K562 (cell line): Measurements from ENCODE around the gene PUS3. TPM values are rescaled to one million over a fixed set of nuclear protein-coding genes. Genes with fewer than 3 reads are reported as not detected.
A peak's percentile ranks its signal among the peaks of the same experiment; 100 is the strongest.

Experiments
- DACH1 ChIP-seq: fragments of 450-650 bp; IDR thresholded peaks from 2 replicates; pipeline ENCODE4 v1.6.1; 2018; ENCODE audit not compliant: partially characterized antibody
- HDAC6 ChIP-seq: IDR thresholded peaks from 2 replicates; pipeline ENCODE4 v1.6.1; 2012; ENCODE audit warnings: low read depth, mild to moderate bottlenecking, control low read depth, inconsistent platforms, low read length, moderate library complexity
- MCM3 ChIP-seq: fragments of 450-650 bp; IDR thresholded peaks from 2 replicates; pipeline ENCODE4 v1.6.1; 2016
- MECOM ChIP-seq: fragments of 250-450 bp; sonication (Bioruptor Pico); IDR thresholded peaks from 2 replicates; pipeline ENCODE4 v1.8.0; 2022; ENCODE audit warnings: inconsistent platforms
- MYC ChIP-seq, 2 experiments: fragments of 250-450 bp in 1 of 2; sonication (Bioruptor Pico) in 1 of 2; IDR thresholded peaks; 2 replicates each; pipeline versions ENCODE4 v1.5.1 to v1.6.1; 2012 to 2021; ENCODE audit warnings: low read depth in 2 of 2, borderline replicate concordance in 1 of 2, improper control_type of control experiment in 1 of 2, low read length in 1 of 2, mild to moderate bottlenecking in 1 of 2, moderate library complexity in 1 of 2
- NEUROD1 ChIP-seq: fragments of 150-350 bp; IDR thresholded peaks from 2 replicates; pipeline ENCODE4 v1.6.1; 2014; ENCODE audit warnings: borderline replicate concordance, low read length, low read depth; ENCODE audit not compliant: partially characterized antibody
- NRF1 ChIP-seq, 2 experiments: fragments of 450-650 bp; IDR thresholded peaks in 1 of 2; conservative IDR thresholded peaks in 1 of 2; 2 replicates each; pipeline ENCODE4 v1.6.1; 2014; ENCODE audit warnings: mild to moderate bottlenecking in 2 of 2
- RAD21 ChIP-seq, 2 experiments: fragments of 250-450 bp in 1 of 2; fragments of 450-650 bp in 1 of 2; sonication (Bioruptor Pico) in 1 of 2; formaldehyde crosslinking in 1 of 2; IDR thresholded peaks in 1 of 2; conservative IDR thresholded peaks in 1 of 2; 2 replicates each; pipeline versions ENCODE4 v1.4.0 to v1.8.0; 2020 to 2022; ENCODE audit warnings: mild to moderate bottlenecking in 2 of 2, moderate library complexity in 1 of 2
- REST ChIP-seq, 2 experiments: fragments of 450-650 bp; formaldehyde crosslinking in 1 of 2; IDR thresholded peaks; 2 replicates each; pipeline versions ENCODE4 v1.4.0 to v1.6.1; 2014 to 2020; ENCODE audit warnings: mild to moderate bottlenecking in 2 of 2, borderline replicate concordance in 1 of 2, low read depth in 1 of 2
- SNIP1 ChIP-seq: fragments of 450-650 bp; IDR thresholded peaks from 2 replicates; pipeline ENCODE4 v1.7.1; 2017; ENCODE audit warnings: low read depth, mild to moderate bottlenecking
- SREBF2 ChIP-seq: sonication (generic); formaldehyde crosslinking; IDR thresholded peaks from 2 replicates; pipeline ENCODE4 v1.4.0; 2020; ENCODE audit warnings: mild to moderate bottlenecking, missing genetic modification reagents
- ZNF41 ChIP-seq: fragments of 250-450 bp; sonication (Bioruptor Pico); conservative IDR thresholded peaks from 2 replicates; pipeline ENCODE4 v1.4.0; 2020; ENCODE audit warnings: mild to moderate bottlenecking
- polyA plus RNA-seq, 8 experiments: library from polyadenylated mRNA; depleted of rRNA in 4 of 8; stranded (reverse) in 5 of 8; unstranded in 3 of 8; fragments of >200 nt; fragmentation: Nextera tagmentation in 2 of 8; fragmentation: Illumina TruSeq in 1 of 8; extraction: Ambion mirVana in 2 of 8; extraction: Trizol in 1 of 8; gene quantifications; 2 replicates each; pipeline versions ENCODE4 v1.2.1 to v1.2.3, GENCODE V29; 2011 to 2014; ENCODE audit warnings: inconsistent platforms in 1 of 8, missing spikeins in 1 of 8
- total RNA-seq, 7 experiments: library from RNA; depleted of rRNA in 6 of 7; stranded (reverse); fragments of >200 nt in 6 of 7; fragmentation: Illumina TruSeq in 2 of 7; extraction: Trizol in 2 of 7; gene quantifications; 2 replicates each; pipeline versions ENCODE4 v1.2.1 to v1.2.3, GENCODE V29; 2011 to 2021; ENCODE audit warnings: low replicate concordance in 1 of 7
- TF ChIP-seq, protein P1 (sequence below), 3 experiments: IDR thresholded peaks in 2 of 3; conservative IDR thresholded peaks in 1 of 3; 2 replicates each; pipeline ENCODE4 v1.5.1; 2011 to 2012; ENCODE audit warnings: low read length in 3 of 3, mild to moderate bottlenecking in 3 of 3, control low read depth in 2 of 3, improper control_type of control experiment in 1 of 3, inconsistent platforms in 1 of 3, low read depth in 1 of 3, mixed read lengths in 1 of 3, moderate library complexity in 1 of 3; ENCODE audit not compliant: insufficient read depth in 2 of 3
- TF ChIP-seq, protein P2 (sequence below): fragments of 250-450 bp; sonication (Bioruptor Pico); IDR thresholded peaks from 2 replicates; pipeline ENCODE4 v1.4.0; 2020; ENCODE audit warnings: mild to moderate bottlenecking, moderate library complexity

PUS3 gene
- total and polyA plus RNA-seq, 9 of the 15 experiments (the other 6 are each of a cell fraction or from before 2014, with no cell fraction given): 16.5 to 49.2 (median 35.9) TPM

DNA sequence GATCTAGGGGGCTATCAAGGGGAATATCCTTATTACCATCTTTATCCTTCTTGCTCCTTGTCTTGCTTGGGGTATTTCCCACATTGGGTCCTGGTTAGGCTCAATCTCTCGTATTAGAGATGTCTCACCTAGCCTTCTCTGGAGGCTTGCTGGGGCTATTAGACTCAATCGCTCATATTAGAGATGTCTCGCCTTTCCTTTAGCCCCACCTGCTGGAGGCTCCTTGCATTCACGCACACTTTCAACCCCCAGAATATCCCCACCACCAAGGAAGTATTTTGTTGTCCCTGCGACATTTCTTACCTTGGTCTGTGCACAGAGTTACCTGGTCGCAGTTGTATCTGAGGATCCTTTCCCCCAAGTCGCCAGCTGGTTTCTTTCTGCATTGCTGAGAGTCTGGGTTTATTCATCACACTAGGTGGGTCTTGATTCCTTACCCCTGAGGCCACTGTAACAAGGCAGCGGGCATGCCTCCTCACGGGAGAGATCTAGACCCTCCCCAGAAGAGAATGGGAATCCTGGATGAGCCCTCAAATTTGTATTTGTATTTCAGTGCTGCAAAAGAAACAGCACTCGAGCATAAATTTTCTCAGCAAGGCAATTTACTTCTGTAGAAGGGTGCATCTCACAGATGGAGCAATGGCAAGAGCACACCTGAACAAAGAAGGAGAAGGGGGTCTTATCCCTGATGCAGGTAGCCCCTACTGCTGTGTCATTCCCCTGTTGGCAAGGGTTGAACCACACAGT lies 31.4 kb downstream of the PUS3 start (continued):
- TF ChIP-seq SREBF2: no peak
- TF ChIP-seq REST (IDR thresholded peaks at IDR 0.05; ENCODE audit: borderline replicate concordance): peak; percentile 39; the same call in 1 of the 2 replicates
- TF ChIP-seq REST (CRISPR knock-in tag; IDR thresholded peaks at IDR 0.05; ENCODE audit: low read depth): no peak
- TF ChIP-seq NRF1 (conservative IDR thresholded peaks at IDR 0.05 in 1 of 2, IDR thresholded peaks at IDR 0.05 in 1 of 2): no peak
- no peak for TF ChIP-seq HDAC6
- no peak for TF ChIP-seq MCM3
- TF ChIP-seq MYC (IDR thresholded peaks at IDR 0.05; ENCODE audit: low read depth, low read length): no peak
- no peak for TF ChIP-seq MYC (CRISPR knock-in tag; IDR thresholded peaks at IDR 0.05; ENCODE audit: borderline replicate concordance, low read depth)
- TF ChIP-seq NEUROD1: no peak
- TF ChIP-seq SNIP1: no peak
- peak; percentile 39 for TF ChIP-seq DACH1
- no peak for TF ChIP-seq ZNF41
- TF ChIP-seq, protein P1, sequence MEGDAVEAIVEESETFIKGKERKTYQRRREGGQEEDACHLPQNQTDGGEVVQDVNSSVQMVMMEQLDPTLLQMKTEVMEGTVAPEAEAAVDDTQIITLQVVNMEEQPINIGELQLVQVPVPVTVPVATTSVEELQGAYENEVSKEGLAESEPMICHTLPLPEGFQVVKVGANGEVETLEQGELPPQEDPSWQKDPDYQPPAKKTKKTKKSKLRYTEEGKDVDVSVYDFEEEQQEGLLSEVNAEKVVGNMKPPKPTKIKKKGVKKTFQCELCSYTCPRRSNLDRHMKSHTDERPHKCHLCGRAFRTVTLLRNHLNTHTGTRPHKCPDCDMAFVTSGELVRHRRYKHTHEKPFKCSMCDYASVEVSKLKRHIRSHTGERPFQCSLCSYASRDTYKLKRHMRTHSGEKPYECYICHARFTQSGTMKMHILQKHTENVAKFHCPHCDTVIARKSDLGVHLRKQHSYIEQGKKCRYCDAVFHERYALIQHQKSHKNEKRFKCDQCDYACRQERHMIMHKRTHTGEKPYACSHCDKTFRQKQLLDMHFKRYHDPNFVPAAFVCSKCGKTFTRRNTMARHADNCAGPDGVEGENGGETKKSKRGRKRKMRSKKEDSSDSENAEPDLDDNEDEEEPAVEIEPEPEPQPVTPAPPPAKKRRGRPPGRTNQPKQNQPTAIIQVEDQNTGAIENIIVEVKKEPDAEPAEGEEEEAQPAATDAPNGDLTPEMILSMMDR (IDR thresholded peaks at IDR 0.05 in 2 of 3, conservative IDR thresholded peaks at IDR 0.05 in 1 of 3; ENCODE audit: insufficient read depth in 2 of 3, low read depth in 1 of 3, low read length in 3 of 3): peak; percentile 62 to 63 (median 62)
- TF ChIP-seq MECOM (CRISPR knock-in tag): no peak
- TF ChIP-seq, protein P2, sequence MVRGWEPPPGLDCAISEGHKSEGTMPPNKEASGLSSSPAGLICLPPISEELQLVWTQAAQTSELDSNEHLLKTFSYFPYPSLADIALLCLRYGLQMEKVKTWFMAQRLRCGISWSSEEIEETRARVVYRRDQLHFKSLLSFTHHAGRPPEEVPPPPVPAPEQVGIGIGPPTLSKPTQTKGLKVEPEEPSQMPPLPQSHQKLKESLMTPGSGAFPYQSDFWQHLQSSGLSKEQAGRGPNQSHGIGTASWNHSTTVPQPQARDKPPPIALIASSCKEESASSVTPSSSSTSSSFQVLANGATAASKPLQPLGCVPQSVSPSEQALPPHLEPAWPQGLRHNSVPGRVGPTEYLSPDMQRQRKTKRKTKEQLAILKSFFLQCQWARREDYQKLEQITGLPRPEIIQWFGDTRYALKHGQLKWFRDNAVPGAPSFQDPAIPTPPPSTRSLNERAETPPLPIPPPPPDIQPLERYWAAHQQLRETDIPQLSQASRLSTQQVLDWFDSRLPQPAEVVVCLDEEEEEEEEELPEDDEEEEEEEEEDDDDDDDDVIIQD (CRISPR knock-in tag): no peak
- peak in 1 of 2 experiments; percentile 57; a peak in 2 of 4 replicates for TF ChIP-seq RAD21 (CRISPR knock-in tag; conservative IDR thresholded peaks at IDR 0.05 in 1 of 2, IDR thresholded peaks at IDR 0.05 in 1 of 2)
